Measurements from ENCODE around the gene MXD4. TPM values are rescaled to one million over a fixed set of nuclear protein-coding genes. Genes with fewer than 3 reads are reported as not detected.

MXD4 gene, protein sequence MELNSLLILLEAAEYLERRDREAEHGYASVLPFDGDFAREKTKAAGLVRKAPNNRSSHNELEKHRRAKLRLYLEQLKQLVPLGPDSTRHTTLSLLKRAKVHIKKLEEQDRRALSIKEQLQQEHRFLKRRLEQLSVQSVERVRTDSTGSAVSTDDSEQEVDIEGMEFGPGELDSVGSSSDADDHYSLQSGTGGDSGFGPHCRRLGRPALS
- 39.3 and 56.4 TPM in 2 replicates for total RNA-seq
- polyA plus RNA-seq (2012) = 62.3 TPM

DNA sequence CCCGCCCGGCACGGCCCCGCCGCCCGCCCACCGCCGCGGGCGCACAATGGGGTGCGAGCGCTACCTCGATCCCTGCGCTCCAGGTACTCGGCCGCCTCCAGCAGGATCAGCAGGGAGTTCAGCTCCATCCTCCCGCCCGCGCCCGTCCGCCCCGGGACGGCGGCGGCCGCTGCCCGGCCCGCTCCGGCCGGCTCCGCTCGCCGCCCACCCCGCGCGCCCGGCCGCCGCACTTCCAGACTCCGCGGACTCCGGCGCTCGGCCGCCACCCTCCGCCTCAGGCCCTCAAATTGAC lies at the start of gene MXD4:
TSS of gene MXD4 (minus strand) at position 257 of the 292 bp plus-strand sequence. CDS start at position 128, 129 bp downstream.
- no peak for DNase-seq (ENCODE audit: low read depth)

DNA sequence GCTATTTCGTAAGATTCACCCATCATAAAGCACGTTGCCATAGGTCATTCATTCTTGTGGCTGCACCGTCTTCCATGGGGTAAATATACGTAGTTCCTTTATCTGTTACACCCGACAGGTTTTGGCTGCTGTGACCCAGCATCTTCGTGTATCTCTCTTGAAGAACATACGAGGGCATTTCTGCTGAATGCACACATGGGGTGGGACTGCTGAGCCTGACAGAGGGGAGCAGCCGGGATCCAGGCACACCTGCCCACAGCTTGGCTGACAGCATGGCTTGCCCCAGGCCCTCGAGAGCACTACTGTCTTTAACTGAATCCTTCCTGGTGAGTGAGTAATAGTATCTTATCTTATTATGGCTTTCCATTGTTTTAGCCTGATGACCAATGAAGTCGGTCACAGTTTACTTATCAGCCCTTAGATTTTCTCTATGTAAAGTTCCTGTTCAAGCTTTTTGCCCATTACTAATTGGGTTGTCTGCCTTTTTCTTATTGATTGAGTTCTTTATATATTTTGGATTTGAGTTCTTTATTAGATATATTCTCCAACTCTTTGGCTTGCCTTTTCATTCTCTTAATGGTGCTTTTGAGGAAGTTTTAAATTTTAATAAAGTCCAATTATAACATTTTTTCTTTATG lies 45.0 kb upstream of the MXD4 start:
- no peak for DNase-seq (ENCODE audit: low read depth)

DNA sequence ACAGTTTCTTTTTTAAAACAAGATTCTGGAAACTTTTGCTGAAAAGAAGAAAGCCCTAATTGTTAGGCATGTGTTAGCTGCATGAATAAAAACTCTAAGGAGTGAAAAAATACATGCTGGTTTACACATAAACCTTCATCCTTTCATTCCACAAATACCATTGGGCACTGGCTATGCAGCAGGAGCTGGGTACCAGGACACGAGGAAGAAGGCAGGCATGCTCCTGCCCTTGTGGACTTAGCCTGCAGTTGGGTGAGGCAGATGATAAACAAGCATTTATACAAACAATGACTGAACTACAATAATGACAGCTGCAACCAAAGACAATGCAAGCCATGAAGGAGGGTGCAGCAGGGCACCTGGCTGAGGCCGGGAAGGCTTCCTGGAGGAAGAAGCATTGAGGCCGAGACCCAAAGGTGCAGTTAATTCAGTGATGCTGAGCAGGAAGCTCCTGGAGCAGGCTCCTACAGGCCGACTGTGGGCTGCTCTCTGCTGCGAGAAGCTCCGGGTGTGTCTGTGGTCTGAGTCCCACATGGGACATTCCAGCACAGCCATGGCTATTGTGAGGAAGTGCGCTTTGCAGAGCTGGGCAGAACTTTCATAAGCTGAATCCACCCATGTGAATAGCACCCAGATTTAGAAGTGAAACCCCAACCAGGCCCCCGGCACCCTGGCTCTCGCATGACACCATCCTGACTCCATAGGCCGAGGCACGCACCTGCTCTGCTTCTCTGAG lies 44.0 kb upstream of the MXD4 start:
- DNase-seq (ENCODE audit: low read depth) = peak; percentile 68

DNA sequence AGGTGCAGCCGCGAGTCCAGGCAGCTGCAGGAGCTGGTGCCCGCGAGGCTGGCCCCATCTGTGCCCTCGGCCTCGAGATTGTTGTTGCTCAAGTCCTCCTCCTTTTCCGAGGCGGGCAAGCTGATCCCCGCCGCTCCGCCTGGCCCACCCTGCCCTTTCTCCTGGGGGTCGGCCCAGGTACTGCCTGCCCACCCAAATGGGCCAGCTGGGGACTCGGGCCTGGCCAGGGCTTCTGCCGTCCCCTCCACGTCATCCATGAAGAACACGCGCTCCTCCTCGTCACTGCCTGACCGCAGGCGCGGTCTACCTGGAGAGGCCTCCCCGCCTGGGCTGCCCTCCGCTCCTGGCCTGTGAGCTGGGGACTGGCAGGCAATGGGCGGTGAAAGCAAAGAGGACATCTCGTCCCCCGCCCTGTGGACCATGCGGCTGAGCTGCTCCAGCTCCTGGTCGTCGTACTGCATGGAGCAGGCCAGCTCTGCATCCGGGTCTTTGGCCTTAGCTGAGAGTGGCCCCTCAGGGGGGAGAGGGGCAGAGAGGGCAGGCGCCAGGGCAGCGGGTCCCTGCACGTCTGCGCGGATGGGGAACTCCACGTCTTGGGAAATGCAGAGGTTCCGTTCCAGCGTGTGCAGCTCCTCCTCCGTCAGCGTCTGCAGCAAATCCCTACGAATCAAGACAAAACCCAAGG lies 43.1 kb upstream of the MXD4 start:
- DNase-seq (ENCODE audit: low read depth) = no peak

DNA sequence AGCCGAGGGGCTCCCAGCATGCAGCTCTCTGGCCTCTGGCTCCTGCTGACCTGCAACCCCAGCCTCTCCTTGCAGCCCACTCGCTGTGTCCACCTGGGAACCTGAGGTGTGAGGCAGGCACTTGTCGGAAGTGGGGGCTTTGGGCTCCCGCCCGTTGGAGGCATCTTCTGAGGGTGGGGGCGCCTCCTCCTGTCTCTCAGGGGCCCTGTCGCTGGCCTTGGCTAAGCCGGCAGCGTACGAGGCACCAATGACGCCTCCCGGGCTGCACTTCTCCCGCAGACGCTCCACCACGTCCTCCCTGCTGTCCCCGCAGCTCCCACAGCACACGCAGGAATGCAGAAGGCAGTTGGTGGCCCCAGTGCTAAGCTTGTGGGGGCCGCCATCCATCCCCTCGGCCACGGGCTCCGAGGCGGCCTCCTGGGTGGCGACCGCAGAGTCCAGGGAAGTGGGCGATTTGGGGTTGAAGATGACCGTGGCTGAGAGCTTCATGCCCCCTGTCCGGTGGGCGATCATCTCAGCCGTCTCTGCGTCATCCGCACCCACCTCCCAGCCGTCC lies 42.5 kb upstream of the MXD4 start:
- DNase-seq (ENCODE audit: low read depth) = no peak

DNA sequence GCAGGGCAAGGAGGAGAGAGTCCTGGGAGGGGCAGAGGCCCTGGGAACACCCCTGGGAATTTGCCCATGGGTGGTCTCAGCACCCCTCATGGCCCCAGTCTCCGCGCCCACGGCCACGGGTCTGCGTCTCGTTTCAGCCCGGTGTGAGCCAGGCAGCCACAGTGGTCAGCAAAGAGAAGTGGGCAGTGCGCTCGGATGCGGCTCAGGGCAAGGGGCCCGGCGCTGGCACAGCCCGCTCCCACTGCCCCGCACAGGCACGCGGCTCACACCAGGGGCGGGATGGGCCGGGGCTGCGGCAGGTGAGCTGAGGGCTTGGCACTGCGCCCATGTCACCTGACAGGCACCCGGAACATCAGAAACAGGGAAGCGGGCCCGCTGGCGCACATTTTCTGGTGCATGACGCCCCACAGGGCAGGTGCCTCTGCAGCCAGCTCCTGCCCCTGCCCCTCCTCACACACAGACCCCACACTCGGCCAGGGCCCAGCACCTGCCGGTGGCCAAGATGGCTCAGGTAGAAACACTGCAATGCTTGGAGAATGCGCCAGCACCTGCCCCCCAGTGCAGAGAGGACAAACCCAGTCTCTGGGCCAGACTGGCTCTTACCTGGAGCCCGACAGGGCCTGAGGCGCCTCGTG lies 41.9 kb upstream of the MXD4 start:
- no peak for DNase-seq (ENCODE audit: low read depth)

DNA sequence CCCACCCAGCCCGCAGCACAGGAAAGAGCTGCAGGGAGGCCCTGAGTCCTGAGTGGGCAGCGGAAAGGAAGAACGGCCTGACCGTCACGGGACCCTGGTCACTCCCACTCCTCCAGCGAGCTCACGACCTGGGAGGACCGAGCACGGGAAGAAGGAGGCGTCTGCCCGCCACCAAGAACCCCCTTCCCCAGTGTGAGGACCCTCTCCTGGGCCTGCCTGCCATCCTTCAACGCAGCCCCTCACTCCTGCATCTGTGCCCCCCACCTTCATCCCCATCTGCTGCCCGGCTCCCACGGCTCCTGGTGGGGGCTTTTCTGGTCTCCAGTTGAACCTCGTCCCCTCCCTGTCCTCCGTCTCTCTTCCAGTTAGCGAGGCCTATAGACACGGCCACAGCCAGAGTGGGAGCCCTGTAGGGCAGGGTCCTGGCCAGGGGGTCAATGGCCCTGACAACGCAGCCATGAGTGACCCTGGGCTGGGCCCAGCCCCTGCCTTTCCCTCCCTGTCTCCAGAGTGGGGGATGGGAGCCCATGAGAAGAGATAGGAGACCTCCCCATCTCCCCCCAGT lies 41.3 kb upstream of the MXD4 start:
- no peak for DNase-seq (ENCODE audit: low read depth)

DNA sequence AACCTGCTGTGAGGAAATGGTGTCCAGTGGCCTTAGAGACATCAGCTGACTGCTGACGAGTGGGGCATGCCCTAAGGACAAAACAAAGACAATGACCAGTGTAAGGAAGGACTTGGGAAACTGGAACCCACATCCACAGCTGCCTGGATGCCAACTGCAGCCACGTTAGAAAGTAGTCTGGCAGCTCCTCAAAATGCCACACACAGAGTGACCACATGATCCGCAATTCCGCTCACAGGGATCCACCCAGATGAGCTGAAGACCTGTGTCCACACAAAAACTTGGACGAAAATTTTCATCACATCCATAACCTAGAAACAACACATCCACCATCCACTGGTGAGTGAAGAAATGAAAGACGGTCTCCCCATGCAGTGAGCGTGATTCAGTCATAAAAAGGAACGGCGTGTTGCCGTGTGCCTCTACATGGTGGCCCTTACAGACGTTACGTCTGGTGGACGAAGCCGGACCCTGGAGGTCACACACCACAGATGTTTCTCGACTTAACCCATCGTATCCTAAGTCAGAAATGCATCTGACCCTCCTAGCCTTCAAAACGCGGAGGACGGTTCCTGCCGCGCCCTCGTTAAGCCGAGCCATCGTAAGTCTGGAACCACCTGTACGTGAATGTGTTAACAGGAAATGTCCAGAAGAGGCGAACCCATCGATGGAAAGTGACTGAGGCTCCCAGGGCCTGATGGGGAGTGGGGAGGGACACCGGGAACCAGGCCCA lies 40.6 kb upstream of the MXD4 start:
- DNase-seq (ENCODE audit: low read depth) = peak; percentile 43

DNA sequence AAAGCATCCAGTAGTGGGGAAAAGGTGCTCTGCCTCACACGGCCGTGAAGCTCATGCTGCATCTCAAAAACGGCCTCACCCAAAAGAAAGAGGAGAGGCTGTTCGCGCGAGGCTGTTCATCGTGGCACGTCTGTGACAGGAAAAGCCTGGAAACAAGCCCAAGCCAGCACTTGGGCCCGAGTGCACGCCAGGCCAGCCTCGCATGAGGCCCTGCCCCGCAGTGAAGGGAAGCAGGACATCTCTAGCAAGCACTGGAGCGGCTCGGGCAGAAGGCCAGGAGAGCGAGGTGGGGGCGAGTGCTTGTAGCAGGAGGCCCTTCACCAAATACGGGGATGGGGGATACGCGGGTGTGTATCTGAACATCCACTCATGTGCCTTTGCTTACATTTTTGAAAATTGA lies 39.9 kb upstream of the MXD4 start:
- no peak for DNase-seq (ENCODE audit: low read depth)

DNA sequence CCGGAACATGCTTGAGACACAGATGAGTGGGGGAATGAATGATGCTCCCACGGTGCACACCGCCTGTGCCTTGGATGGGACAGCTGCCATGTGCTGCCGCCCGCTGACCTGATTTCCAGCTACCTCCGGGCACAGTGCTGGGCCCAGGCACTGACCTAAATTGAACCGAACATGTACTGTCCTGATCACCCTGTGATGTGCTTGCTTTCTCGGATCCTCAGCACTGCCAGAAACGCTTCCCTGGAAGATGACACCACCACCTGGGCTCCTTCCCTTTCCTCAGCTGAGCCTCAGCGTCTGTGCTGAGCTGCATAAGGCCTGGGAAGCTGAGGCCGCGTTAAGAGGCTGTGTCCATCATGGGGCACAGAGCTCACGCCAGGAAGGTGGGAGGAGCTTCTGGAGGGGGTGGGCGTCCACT lies 39.3 kb upstream of the MXD4 start:
- no peak for DNase-seq (ENCODE audit: low read depth)

DNA sequence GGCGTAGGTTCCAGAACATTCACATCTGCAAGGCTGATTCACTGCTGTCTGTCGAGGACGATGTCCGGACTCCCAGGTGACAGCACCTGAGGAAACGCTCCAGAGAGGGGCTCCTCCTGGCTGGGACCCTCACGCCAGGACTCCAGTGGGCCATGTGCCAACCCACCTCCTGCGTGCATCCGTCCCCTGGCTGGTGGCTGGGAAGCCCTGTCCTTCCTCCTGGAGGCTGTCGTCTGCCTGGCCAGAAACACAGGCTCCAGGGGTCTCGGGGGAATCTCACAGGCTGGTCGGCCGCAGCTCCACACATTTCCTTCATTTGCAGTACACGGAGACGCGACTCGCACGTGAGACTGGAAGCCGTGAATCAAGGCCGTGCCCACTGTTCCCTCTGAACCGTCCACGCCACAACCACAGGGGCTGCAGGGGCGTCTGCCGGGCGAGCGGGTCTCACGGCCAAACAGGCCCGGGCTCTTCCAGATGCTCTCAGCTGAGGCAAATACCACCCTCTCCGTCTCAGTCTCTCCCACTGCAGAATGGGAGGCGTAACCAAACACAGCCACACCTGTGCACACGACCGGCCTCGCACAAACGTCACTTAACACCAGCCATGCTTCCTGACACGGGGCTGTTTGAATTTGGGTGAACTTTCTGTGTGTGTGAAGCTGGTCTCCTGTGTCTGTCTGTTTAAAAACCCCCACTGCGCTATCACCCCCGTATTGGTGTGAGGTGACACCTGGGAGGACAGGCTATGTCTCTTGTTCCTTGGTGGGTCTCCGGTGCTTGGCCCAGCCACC lies 38.7 kb upstream of the MXD4 start:
- no peak for DNase-seq (ENCODE audit: low read depth)

DNA sequence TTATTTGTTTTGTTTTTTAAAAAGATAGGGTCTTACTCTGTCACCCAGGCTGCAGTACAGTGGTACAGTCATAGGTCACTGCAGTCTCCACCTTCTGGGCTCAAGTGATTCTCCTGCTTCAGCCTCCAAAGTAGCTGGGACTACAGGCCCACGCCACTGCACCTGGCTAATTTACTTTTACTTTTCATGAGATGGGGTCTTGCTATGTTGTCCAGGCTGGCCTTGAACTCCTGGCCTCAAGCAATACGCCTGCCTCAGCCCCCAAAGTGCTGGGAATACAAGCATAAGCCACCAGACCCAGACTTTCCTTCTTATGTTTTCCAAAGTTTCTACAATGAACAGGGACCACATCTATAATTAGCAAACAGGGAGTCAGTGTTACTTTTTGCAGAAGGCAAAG lies 37.9 kb upstream of the MXD4 start:
- DNase-seq (ENCODE audit: low read depth) = no peak

DNA sequence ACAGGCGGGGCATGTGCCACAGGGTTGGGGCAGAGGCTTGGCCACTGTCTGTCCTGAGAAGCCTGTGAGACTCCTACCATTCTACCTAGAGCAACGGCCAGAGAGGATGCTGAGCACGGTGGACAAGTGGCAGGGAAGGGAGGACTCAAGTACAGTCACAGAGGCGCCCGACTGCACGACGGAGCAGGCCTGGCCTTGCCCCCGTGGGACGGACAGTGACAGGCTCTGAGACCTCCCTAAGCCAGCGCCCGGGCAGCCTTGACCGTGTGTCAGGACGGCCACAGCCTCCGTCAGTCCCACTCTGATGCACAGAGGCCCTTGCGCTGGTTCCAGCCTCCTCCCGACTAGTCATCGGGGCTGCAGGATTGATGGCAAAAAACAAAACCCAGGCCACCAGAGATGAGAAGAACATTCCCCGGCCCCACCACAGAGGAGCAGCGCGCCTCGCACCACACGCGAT lies 36.7 kb upstream of the MXD4 start:
- no peak for DNase-seq (ENCODE audit: low read depth)

DNA sequence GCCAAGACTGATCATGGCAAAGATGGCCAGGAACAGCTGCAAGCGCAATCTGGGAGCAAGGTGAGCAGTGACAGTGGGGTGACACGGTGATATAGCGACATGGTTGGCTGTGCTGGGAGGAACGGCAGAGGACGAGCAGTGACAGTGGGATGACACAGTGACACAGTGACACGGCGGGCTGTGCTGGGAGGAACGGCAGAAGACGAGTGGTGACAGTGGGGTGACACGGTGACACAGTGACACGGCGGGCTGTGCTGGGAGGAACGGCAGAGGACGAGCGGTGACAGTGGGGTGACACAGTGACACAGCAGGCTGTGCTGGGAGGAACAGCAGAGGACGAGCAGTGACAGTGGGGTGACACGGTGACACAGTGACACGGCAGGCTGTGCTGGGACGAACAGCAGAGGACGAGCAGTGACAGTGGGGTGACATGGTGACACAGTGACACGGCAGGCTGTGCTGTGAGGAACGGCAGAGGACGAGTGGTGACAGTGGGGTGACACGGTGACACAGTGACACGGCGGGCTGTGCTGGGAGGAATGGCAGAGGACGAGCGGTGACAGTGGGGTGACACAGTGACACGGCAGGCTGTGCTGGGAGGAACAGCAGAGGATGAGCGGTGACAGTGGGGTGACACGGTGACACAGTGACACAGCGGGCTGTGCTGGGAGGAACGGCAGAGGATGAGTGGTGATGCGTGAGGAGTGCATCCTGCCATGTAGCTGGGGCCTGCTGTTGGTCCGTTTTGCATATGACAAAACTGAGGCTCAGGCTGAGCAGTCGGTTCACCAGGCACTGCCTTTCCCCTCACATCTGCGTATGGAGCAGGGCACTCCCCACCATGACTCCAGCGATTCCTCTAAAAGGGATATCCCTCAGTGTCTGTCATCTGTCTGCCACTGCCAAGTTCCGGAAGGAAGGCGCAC lies 36.0 kb upstream of the MXD4 start:
- DNase-seq (ENCODE audit: low read depth) = no peak

DNA sequence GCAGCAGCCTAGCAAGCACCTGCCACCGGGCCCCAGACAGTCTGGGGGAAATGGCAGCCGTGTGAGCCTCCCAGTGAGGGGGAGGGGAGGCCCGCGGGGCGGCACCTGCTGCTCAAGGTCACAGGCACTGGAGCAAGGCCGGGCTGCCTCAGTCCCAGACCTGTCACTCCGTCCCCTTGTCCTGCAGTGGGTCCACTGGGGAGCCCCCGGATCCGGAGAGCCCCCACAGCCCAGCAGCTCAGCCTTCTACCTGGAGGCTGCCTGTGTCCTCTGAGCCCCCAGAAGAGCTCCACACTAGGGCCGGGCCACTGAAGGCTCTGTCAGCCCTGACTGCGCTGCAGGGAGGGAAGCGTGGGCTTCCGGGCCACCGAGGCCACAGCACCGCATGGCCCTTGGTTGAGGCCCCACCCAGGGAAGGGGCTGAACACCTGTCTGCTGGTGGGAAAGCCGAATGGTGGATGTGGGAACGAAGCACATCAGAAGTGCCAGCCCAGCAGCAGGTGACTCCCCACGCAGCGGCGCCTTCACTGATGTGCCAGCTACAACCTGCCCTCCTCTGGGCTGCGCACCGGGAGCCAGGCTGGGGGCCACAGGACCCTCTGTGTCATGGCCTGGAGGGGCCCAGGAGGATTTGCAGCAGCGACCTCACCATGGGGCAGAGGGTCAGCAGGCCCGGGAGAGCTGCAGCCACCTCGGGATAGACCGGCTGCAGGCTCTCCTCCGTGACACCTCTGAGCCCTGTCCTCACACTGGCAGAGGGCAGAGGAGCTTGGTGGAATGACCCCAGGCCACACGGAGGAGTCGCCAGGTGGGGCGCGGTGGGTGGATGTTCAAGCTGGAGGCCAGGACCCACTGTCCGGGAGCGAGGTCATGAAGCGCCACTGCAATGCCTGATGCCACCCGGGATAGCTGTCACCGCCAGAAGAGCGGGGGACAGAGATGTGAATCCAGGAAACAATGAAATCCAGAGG lies 35.0 kb upstream of the MXD4 start:
- no peak for DNase-seq (ENCODE audit: low read depth)

DNA sequence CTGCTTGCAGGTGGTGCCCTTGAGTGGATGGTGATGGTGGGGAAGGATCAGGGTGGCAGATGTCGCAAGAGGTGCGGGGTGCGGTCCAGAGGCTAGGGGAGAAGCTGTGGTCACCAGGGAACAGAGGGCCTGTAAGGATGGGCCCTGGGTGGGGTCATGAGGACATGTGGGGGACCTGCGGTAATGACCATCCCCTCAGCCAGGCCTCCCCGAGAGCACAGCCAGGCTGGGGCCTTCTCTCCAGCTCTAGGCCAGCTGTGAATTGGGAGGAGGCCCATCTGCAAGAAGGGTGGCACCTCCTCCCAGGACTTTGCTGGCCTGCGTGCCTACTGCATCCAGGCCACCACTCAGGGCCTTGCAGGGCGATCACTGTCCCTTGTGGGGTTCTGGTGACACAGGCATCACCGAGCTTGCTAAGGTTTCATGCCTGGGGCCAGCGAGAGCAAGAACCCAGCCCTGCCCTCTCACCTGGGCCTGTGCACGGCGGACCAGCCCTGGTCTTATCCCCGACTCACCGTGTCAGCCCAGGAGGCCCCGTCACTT lies 34.1 kb upstream of the MXD4 start:
- DNase-seq (ENCODE audit: low read depth) = no peak

DNA sequence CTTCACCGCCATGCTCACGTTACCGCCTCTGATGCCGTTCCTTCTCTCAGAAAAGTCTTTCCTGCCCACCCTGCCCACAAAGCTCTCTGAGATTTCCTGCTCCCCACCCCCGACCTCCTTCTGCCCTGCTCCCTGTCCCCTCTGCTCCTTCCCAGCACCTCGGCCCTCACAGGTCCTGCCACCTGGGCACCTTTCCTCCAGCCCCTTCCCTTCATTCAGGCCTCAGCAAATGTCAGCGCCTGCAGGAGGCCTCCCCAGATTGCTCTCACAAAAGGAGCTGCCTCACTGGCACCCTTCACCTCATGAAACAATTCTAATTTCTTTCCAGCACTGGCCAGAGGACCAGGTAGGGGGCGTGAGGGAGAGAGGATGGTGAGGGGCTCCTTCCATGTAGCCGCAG lies 33.6 kb upstream of the MXD4 start:
- no peak for DNase-seq (ENCODE audit: low read depth)

Measured in myocyte (in vitro differentiated cells).